HepG2 (cell line): ENCODE results near the gene SH2D7. TPM values are rescaled to one million over a fixed set of nuclear protein-coding genes. Genes with fewer than 3 reads are reported as not detected.

ENCODE experiments used
- HNRNPL ChIP-seq: fragments of 200-400 bp; formaldehyde crosslinking; IDR thresholded peaks from 2 replicates; pipeline ENCODE4 v1.6.1; 2017; ENCODE audit warnings: mild to moderate bottlenecking, low read depth, low read length
- KLF13 ChIP-seq: sonication (generic); formaldehyde crosslinking; IDR thresholded peaks from 2 replicates; pipeline ENCODE4 v1.4.0; 2020; ENCODE audit warnings: mild to moderate bottlenecking, missing genetic modification reagents
- NCOA1 ChIP-seq: sonication (generic); formaldehyde crosslinking; IDR thresholded peaks from 2 replicates; pipeline ENCODE4 v1.9.0; 2021; ENCODE audit warnings: missing genetic modification reagents
- NR2C2 ChIP-seq: sonication (generic); formaldehyde crosslinking; IDR thresholded peaks from 2 replicates; pipeline ENCODE4 v1.4.0; 2020; ENCODE audit warnings: missing genetic modification reagents, mild to moderate bottlenecking, moderate library complexity, borderline replicate concordance
- RFX1 ChIP-seq: fragments of 450-650 bp; IDR thresholded peaks from 2 replicates; pipeline ENCODE4 v1.6.1; 2017
- TGIF2 ChIP-seq: IDR thresholded peaks from 2 replicates; pipeline ENCODE4 v1.6.1; 2016; ENCODE audit warnings: control low read depth, missing compliant biosample characterization
- ZBTB42 ChIP-seq: sonication (generic); formaldehyde crosslinking; IDR thresholded peaks from 2 replicates; pipeline ENCODE4 v1.5.0; 2020; ENCODE audit warnings: mild to moderate bottlenecking, missing genetic modification reagents
- ZBTB46 ChIP-seq: sonication (generic); formaldehyde crosslinking; IDR thresholded peaks from 2 replicates; pipeline ENCODE4 v1.4.0; 2020; ENCODE audit warnings: mild to moderate bottlenecking, missing genetic modification reagents, borderline replicate concordance
- ZHX2 ChIP-seq, 2 experiments: sonication (generic) in 1 of 2; formaldehyde crosslinking in 1 of 2; IDR thresholded peaks; 2 replicates each; pipeline versions ENCODE4 v1.6.1 to v1.9.0; 2014 to 2022; ENCODE audit warnings: antibody characterized with exemption in 1 of 2, borderline replicate concordance in 1 of 2, inconsistent platforms in 1 of 2, low read depth in 1 of 2, missing genetic modification reagents in 1 of 2
- ZNF180 ChIP-seq: sonication (generic); formaldehyde crosslinking; IDR thresholded peaks from 2 replicates; pipeline ENCODE4 v1.4.0; 2020; ENCODE audit warnings: low read depth, missing genetic modification reagents, borderline replicate concordance
- ZNF331 ChIP-seq: sonication (generic); formaldehyde crosslinking; IDR thresholded peaks from 2 replicates; pipeline ENCODE4 v1.4.0; 2020; ENCODE audit warnings: missing genetic modification reagents
- ZNF343 ChIP-seq: sonication (generic); formaldehyde crosslinking; IDR thresholded peaks from 2 replicates; pipeline ENCODE4 v1.4.0; 2020; ENCODE audit warnings: mild to moderate bottlenecking, missing genetic modification reagents
- ZNF615 ChIP-seq: sonication (generic); formaldehyde crosslinking; IDR thresholded peaks from 2 replicates; pipeline ENCODE4 v1.5.0; 2020; ENCODE audit warnings: mild to moderate bottlenecking, missing genetic modification reagents, borderline replicate concordance
- ZNF737 ChIP-seq: sonication (generic); formaldehyde crosslinking; IDR thresholded peaks from 2 replicates; pipeline ENCODE4 v1.5.0; 2020; ENCODE audit warnings: missing genetic modification reagents, mild to moderate bottlenecking, borderline replicate concordance
- ZNF775 ChIP-seq: sonication (generic); formaldehyde crosslinking; IDR thresholded peaks from 2 replicates; pipeline ENCODE4 v1.4.0; 2020; ENCODE audit warnings: missing genetic modification reagents, mild to moderate bottlenecking, moderate library complexity, borderline replicate concordance
- ZNF83 ChIP-seq: sonication (generic); formaldehyde crosslinking; IDR thresholded peaks from 2 replicates; pipeline ENCODE4 v1.4.0; 2020; ENCODE audit warnings: missing genetic modification reagents, mild to moderate bottlenecking, borderline replicate concordance
- ZNF883 ChIP-seq: sonication (generic); formaldehyde crosslinking; IDR thresholded peaks from 2 replicates; pipeline ENCODE4 v1.5.1; 2020; ENCODE audit warnings: mild to moderate bottlenecking, missing genetic modification reagents; ENCODE audit errors: not compliant biosample characterization
- ZSCAN21 ChIP-seq: sonication (generic); formaldehyde crosslinking; IDR thresholded peaks from 2 replicates; pipeline ENCODE4 v1.8.0; 2022; ENCODE audit warnings: mild to moderate bottlenecking, missing genetic modification reagents, moderate library complexity, borderline replicate concordance
- polyA plus RNA-seq, 8 experiments: library from polyadenylated mRNA; depleted of rRNA in 3 of 8; stranded (reverse) in 7 of 8; unstranded in 1 of 8; fragments of >200 nt; fragmentation: Illumina TruSeq in 4 of 8; extraction: Trizol in 4 of 8; gene quantifications; 2 replicates each; pipeline versions ENCODE4 v1.2.1 to v1.2.3, GENCODE V29; 2011 to 2016; ENCODE audit warnings: low read depth in 4 of 8, missing spikeins in 1 of 8, mixed read lengths in 1 of 8; ENCODE audit not compliant: insufficient read depth in 1 of 8
- total RNA-seq, 5 experiments: library from RNA; depleted of rRNA; stranded (reverse); fragments of >200 nt; fragmentation: Illumina TruSeq; extraction: Trizol; gene quantifications; 2 replicates each; pipeline ENCODE4 v1.2.3, GENCODE V29; 2016; ENCODE audit warnings: low read depth in 1 of 5
- TF ChIP-seq, protein P1 (sequence below): sonication (generic); IDR thresholded peaks from 2 replicates; pipeline ENCODE4 v1.6.1; 2016; ENCODE audit warnings: low read depth, borderline replicate concordance
- TF ChIP-seq, protein P2 (sequence below): sonication (generic); formaldehyde crosslinking; IDR thresholded peaks from 2 replicates; pipeline ENCODE4 v1.5.0; 2020; ENCODE audit warnings: missing genetic modification reagents

The SH2D7 gene
- total and polyA plus RNA-seq, 2 of the 13 experiments (the other 11 are each of a cell fraction or from before 2014, with no cell fraction given): not detected

DNA sequence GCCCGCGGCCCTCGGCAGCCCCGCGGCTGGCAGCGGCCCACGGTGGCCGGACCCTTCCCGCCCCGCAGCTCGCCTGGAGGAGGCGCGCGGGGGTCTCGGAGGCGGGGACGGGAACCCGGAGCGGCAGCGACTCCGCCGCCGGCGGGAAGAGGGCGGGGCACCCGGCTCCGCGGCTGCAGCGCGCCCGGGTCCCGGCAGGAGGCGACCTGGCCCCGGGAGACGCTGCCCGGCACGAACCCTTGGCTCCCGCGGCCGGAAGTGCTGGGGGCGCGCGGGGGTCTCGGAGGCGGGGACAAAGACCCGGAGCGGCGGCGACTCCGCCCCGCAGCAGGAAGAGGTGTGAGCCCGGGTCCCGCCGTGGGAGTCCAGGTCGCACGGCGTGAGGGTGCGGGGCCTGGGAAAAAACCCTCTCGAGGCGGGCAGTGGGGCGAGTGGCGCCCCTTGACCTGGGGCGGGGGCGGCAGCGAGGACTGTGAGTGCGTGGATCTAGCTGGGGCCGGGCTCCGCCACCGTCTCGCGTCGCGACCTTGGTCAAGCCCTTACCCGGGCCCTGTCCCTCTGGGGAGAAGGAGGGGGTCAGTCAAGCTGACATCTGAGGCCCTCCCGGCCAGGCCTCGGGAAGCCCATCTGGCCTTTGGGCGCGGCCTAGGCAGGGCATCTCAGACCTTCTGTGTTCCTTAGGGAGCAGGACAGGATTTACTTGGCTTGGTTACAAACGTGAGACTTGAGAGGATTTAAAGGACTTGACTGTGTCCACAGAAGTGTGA lies 39.1 kb downstream of the SH2D7 start, which contains the start of gene CIB2 (continued):
- no peak for TF ChIP-seq ZNF83 (CRISPR knock-in tag)
- peak; percentile 42 for TF ChIP-seq ZNF883 (CRISPR knock-in tag)
- no peak for TF ChIP-seq ZBTB46 (CRISPR knock-in tag)
- no peak for TF ChIP-seq NCOA1 (CRISPR knock-in tag)
- TF ChIP-seq TGIF2 (CRISPR knock-in tag): no peak
- peak; percentile 85; the same call in 1 of the 2 replicates for TF ChIP-seq ZBTB42 (CRISPR knock-in tag)
- TF ChIP-seq, protein P1, sequence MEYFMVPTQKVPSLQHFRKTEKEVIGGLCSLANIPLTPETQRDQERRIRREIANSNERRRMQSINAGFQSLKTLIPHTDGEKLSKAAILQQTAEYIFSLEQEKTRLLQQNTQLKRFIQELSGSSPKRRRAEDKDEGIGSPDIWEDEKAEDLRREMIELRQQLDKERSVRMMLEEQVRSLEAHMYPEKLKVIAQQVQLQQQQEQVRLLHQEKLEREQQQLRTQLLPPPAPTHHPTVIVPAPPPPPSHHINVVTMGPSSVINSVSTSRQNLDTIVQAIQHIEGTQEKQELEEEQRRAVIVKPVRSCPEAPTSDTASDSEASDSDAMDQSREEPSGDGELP: no peak
- TF ChIP-seq, protein P2, sequence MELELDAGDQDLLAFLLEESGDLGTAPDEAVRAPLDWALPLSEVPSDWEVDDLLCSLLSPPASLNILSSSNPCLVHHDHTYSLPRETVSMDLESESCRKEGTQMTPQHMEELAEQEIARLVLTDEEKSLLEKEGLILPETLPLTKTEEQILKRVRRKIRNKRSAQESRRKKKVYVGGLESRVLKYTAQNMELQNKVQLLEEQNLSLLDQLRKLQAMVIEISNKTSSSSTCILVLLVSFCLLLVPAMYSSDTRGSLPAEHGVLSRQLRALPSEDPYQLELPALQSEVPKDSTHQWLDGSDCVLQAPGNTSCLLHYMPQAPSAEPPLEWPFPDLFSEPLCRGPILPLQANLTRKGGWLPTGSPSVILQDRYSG: peak; percentile 57; the same call in 1 of the 2 replicates
- TF ChIP-seq HNRNPL: no peak
- TF ChIP-seq ZNF331 (CRISPR knock-in tag): 0 out of 2 replicates have a peak, but pooled peaks have one; percentile 39
- no peak for TF ChIP-seq ZSCAN21 (CRISPR knock-in tag)
- TF ChIP-seq ZNF775: no peak
- no peak for TF ChIP-seq ZHX2 (IDR thresholded peaks at IDR 0.05; ENCODE audit: low read depth)
- peak; percentile 65; the same call in 1 of the 2 replicates for TF ChIP-seq ZHX2 (CRISPR knock-in tag; IDR thresholded peaks at IDR 0.05; ENCODE audit: borderline replicate concordance)
- TF ChIP-seq ZNF737 (CRISPR knock-in tag): no peak
- TF ChIP-seq ZNF615 (CRISPR knock-in tag): no peak
- peak; percentile 69 for TF ChIP-seq NR2C2 (CRISPR knock-in tag)
- TF ChIP-seq RFX1: no peak
- TF ChIP-seq KLF13: no peak
- TF ChIP-seq ZNF343 (CRISPR knock-in tag): no peak
- TF ChIP-seq ZNF180: no peak
